HG02610 (cell line): ENCODE results near the gene KRT7.
"Not testable (repeated sequence)": the region's sequence is repeated elsewhere in the genome, so short reads cannot be mapped to it uniquely, and the experiment has no call there.

Experiments used
- ATAC-seq: cut with Tn5 transposase; IDR thresholded peaks from one replicate; pipeline ENCODE4 v1.9.1; 2021; ENCODE audit warnings: mild to moderate bottlenecking, moderate library complexity; ENCODE audit not compliant: unreplicated experiment

Gene KRT7

GRCh38 chr12:52228931-52229330, 4.1 kb upstream of the KRT7 start:
- no peak for ATAC-seq

GRCh38 chr12:52229836-52230343, 3.2 kb upstream of the KRT7 start:
- no peak for ATAC-seq

- ATAC-seq = no peak
These were observed 2.4 kb upstream of the KRT7 start for GRCh38 chr12:52230364-52231281.

GRCh38 chr12:52231305-52232202, 1.5 kb upstream of the KRT7 start:
- no peak for ATAC-seq

- no peak for ATAC-seq
These were observed 805 bp upstream of the KRT7 start for GRCh38 chr12:52232203-52232673.

GRCh38 chr12:52233462-52234207, 592 bp downstream of the KRT7 start:
- ATAC-seq = no peak

GRCh38 chr12:52234223-52234810, 1.3 kb downstream of the KRT7 start:
- ATAC-seq = no peak

- ATAC-seq = no peak
These were observed 2.1 kb downstream of the KRT7 start for GRCh38 chr12:52235001-52235764.

GRCh38 chr12:52235822-52236361, 2.8 kb downstream of the KRT7 start:
- no peak for ATAC-seq

GRCh38 chr12:52236386-52237050, 3.5 kb downstream of the KRT7 start:
- no peak for ATAC-seq

GRCh38 chr12:52238207-52238840, 5.3 kb downstream of the KRT7 start:
- ATAC-seq = no peak

- no peak for ATAC-seq
These were observed 6.0 kb downstream of the KRT7 start for GRCh38 chr12:52238916-52239646.

GRCh38 chr12:52239767-52240166, 6.7 kb downstream of the KRT7 start:
- ATAC-seq = no peak

GRCh38 chr12:52240247-52240646, 7.2 kb downstream of the KRT7 start:
- not testable (repeated sequence) for ATAC-seq

- no peak for ATAC-seq
These were observed 8.3 kb downstream of the KRT7 start for GRCh38 chr12:52241205-52241842.

GRCh38 chr12:52242442-52243258, 9.6 kb downstream of the KRT7 start:
- no peak for ATAC-seq
